Measurements from ENCODE around the gene PHF13. TPM values are rescaled to one million over a fixed set of nuclear protein-coding genes. Genes with fewer than 3 reads are reported as not detected.

The PHF13 gene
- total RNA-seq, 1 donor from 2014 or later = 13.3 TPM

DNA sequence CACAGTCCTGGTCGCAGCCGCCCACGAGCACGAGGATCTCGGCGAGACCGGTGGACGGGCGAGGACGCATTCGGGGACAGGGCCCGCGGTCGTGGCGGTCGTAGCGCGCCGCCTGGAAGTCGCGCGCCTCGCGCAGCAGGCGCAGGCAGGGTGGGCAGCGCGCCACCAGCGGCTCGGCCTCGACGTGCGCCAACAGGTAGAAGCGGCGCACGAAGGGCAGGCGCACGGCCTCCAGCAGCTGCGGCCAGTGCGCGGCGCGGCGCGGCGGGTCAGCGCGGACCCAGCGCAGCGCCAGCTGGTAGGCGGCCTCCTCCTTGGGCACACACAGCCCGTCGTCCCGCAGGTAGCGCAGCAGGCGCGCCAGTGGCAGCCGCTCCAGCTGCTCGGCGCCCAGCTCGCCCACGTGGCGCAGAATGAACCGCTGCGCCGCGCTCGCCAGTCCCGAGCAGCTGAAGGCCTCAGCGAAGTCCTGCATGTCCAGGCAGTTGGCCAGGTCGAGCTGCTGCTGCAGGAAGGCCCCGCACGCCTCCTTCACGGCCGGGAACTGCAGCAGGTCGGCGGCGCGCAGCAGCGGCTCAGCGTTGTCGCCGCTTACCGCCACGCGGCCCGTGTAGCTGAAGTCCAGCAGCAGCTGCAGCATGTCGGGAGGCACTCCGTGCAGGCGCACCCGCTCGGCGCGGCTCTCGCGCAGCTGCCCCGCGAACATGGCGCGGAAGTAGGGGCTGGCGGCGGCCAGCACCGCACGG is 11.4 kb upstream of the PHF13 start:
- no peak for DNase-seq (ENCODE audit: low spot score)

- DNase-seq (ENCODE audit: low spot score) = peak; percentile 98
These were observed 10.8 kb upstream of the PHF13 start, which contains the start of gene KLHL21 for GRCh38 chr1:6602669-6603237. Gene KLHL21 (minus strand): TSS chr1:6602869. CDS start chr1:6602817, 52 bp downstream.

DNA sequence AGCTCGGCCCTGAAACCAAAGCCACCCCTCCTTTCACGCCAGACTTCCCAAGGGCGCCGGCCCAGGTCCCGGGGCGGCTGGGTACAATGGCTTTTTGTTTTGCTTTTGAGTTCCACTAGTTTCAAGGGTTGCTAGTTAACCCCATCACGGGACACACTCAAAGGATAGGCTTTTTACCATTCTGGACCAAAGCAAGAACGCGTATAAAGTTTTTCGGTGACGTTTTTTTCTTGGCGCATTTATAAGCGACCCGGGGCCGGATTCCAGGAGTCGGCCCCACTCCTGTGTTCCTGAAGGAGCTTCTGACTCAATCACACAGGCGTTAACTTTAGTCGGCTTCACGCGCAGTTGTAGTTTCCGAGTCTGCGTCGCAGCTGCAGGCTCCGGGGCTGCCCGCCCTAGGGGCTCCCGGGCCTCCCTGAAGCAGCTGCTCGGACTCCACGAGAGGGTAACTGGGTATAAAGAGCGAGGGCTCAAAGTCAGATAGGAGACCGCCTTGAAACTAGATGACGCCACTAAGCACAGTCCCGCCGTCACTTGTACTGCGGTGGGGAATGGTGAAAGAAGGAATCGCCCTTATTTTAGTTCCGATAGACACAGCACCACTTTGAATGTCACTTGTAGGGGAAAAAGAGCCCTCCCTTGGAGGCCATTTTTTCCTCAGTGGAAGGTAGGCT is 10.2 kb upstream of the PHF13 start:
- DNase-seq (ENCODE audit: low spot score) = no peak

- DNase-seq (ENCODE audit: low spot score) = no peak
These were observed 9.5 kb upstream of the PHF13 start for GRCh38 chr1:6603915-6604558.

- DNase-seq (ENCODE audit: low spot score) = no peak
These were observed 730 bp upstream of the PHF13 start for GRCh38 chr1:6612641-6613360.

DNA sequence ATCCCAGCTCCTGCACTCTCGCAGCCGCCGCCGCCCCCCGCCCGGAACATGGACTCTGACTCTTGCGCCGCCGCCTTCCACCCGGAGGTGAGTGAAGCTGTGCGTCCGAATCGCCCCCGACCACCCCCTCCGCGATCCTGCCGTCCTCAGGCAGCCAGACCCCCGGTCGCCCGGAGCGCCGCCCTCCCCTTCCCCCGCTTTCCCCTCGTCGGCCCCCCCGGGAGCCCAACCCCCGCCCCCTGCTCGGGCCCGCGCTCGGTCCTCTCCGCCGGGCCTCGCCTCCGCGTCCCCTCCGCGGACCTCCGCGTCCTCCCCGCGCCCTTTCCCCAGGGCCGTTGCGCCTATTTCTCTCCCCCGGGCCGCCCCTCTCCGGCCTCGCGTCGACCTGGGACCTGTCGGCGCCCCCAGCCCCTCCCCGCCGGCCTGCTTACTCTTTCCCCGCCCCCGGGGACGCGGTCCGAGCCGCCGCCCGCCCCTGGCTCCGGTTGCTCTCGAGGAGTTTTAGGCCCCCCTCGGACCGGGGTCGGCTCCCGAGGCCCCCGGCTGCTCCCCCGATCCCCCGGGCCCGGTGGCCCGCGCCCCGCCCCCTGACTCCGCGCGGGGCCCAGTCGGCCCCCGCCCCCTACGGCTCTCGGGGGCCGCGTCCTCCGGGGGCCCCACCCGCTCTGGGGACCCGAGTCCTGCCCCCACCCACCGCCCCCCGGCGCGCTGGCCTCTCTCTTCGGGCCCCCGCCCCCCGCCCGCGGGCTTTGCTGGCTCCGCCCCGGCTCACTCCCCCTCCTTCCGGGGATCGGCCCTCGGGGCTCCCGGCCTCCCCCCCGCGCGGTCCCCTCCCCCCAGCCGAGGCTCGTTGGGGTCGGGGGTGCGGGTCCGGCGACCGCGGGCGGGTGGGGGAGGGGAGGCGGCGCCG is 743 bp downstream of the PHF13 start:
- DNase-seq (ENCODE audit: low spot score) = no peak

DNA sequence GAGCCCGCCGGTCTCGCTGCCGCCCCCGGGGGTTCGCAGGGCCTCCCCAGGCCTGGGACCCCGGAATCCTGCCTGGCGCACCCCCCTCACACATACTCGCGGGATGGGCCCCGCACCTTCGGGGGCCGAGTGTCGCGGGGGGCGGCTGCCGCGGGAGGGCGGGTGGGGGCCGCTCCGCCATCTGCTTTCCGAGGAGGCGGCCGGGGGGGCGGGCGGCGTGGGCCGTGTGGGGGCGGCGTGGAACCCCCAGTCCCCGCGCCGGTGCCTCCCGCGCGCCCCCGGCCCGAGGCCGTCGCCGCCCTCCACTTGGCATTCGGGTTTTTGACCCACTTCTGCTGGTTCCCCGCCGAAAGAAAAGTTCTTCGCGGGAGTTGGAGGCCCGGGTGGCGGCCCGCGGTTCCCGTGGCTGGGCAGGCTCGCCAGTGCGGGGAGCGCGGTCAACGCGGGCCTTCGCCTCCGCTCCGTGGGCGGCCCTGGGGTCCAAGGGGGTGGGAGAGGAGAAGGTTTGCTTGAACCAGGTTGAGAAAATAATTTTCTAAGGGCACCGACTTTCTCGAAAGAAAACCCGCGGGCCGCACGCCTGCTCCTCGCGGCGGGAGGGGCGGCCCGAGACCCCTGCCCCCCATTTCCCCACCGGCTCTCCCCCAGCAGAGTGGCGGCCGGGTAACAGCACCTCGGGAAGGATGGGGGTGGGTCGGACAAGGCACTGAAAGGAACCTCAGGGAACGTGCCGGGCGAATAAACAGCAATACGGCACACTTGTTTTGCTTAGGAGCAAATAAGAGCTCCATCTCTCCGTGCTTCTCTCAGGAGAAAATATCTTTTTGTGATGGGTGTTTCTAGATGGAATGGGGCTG is 1.6 kb downstream of the PHF13 start:
- no peak for DNase-seq (ENCODE audit: low spot score)

DNA sequence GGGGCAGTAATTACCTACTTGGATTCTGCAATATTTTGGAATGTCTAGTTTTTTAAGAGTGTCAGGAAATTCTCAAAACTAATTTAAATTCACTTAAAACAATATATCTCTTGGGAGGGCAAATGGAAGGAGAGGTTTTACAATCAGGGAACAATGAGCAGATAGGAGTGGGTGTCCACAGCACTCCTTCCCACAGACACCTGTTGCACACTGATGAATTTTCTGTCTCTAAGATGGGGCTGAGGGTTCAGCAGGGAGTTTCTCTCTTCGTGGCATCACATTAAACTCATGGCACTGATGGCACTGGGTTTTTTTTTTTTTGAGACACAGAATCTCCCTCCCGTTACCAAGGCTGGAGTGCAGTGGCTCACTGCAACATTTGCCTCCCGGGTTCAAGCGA is 5.5 kb downstream of the PHF13 start:
- no peak for DNase-seq (ENCODE audit: low spot score)

GRCh38 chr1:6621429-6622391 is 8.2 kb downstream of the PHF13 start:
- DNase-seq (ENCODE audit: low spot score) = no peak

DNA sequence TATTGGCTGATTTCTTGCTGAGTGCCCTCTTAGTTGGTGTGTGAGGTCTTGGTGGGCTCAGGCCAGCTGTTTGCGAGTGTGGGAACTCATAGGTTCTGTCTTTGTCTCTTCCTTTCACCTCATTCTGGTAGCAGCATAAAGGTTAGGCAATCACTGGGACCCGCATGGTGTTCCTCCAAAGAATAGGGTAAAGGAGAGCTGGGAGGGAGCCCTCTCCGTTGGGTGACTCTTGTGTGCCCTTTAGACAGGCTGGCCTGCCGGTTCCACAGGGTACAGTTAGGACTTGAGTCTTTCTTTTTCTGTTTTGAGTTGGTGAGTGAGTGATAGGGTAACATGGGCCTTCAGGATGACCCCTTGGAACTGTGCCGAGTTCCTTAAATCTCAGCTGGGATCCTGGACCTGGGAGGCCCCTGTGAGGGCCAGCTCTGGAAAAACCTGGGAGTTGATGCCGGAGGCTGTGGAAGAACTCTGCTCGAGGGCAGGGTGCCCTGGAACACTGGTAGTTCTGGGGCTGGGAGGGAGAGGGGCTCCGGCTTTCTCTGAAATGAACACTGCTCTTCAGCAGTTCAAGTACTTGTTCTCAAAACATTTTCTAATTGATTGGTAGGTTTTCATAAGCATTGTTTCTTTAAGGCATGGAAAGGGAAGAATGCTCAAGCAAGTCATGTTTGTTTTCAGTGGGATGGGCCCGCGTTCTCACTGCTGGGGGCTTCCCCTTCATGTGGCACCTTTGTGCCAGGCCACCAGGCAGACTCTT is 9.0 kb downstream of the PHF13 start:
- DNase-seq (ENCODE audit: low spot score) = no peak

- DNase-seq (ENCODE audit: low spot score) = no peak
These were observed 9.9 kb downstream of the PHF13 start for GRCh38 chr1:6623269-6623965.

DNA sequence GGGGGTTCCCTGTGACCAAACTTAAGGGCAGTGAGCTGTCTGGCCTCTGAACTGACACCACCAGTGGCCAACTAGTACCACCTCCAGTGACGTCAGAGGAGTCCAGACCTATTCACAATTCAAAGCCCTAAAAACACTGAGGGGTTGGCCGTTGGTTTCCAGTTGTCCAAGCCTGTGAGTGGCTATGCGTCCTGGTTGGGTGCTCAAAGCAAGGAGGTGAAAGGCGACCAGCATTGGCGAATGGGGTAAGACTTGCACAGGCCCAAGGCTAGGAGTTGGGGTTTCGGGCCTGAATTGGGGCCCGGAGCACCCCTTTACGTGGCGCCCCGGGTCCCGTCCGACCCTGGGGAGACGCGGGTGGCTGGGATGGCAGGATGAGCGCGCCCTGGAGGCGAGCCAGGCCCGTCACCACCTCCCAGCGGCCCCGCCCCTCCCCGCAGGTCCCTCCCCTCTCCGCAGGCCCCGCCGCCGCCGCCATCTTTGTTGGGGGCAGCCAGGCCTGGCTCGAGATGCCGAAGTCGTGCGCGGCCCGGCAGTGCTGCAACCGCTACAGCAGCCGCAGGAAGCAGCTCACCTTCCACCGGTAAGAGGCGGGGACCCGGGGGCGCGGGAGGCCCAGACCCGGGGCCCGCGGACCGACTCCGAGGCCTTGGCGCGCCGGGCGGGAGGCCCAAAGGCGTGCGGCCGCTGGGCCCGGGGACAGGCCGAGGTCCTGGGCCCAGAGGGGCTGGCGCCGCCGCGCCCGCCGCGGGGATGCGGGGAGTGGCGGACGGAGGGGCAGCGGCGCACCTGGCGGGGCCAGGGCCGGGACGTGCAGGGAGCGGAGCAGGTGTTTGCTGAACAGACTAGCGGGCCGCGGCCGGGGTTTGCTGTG is 11.4 kb downstream of the PHF13 start, which contains the start of gene THAP3:
THAP3 (plus strand) TSS at position 159 of the 874 bp plus-strand sequence; CDS start at position 510, 351 bp downstream.
- DNase-seq (ENCODE audit: low spot score) = peak; percentile 96

DNA sequence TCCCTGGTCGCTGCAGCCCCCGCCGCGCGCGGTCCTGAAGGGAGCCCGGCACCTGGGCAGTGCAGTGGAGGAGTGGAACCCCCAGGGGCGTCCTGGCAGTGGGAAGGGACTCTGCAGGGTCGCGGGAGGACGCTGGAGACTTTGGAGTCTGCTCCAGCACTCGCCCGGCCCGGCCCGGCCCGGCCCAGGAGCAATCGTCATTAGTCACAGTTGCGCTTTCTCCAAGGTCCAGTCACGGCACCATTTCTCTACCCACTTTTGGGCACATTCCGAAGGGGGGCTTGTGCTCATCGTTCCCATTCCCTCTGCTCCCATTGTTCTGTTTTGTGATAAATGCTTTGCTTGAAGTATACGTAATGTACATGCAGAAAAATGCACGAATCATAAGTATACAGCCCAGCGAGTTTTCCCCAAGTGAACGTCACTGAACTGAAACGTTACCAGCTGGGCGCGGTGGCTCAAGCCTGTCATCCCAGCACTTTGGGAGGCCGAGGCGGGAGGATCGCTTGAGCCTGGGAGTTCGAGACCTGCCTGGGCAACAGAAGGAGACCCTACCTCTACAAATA is 12.1 kb downstream of the PHF13 start:
- no peak for DNase-seq (ENCODE audit: low spot score)

DNA sequence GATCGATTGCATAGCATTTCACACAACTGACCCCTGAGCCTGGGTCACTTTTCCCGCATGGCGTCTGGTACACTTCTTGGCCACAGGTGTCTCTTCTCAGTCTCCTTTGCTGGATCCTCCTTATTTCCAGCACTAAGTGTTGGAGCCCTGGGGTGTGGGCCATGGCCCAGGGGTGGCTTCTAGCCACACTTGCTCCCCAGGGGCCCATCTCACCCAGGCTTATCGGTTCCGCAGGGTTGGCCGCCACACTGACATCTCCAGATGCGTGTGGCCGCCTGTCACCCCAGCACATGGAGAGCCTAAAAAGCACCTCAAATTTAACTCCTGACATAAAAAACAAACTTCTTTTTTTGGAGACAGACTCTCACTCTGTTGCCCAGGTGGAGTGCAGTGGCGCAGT is 13.5 kb downstream of the PHF13 start:
- DNase-seq (ENCODE audit: low spot score) = no peak

Measured in mesenteric fat pad (tissue), 1 donor.